ENCODE results near the gene NFIA.

Gene NFIA

GRCh38 chr1:61142726-61143500 lies 60.6 kb downstream of the NFIA start:
- Histone ChIP-seq H3K27ac (ENCODE audit: low read length) (no peak overlapping the region), H2AFZ (ENCODE audit: low read length) (no peak overlapping the region), H3K4me1 (ENCODE audit: low read length) (no peaks in the 10 kb centered on the region), H3K9me3 (replicated peaks; ENCODE audit: insufficient read depth, low read length) (no peaks in the 10 kb centered on the region), H3K9me2 (replicated peaks; ENCODE audit: insufficient read depth, low read length) (no peaks in the 10 kb centered on the region), H3K79me2 (ENCODE audit: low read length) (no peaks in the 10 kb centered on the region), H3K4me2 (ENCODE audit: low read depth, low read length) (no peak overlapping the region), H3K27me3 (replicated peaks; ENCODE audit: insufficient read depth, low read length) (no peaks in the 10 kb centered on the region), H3K36me3 (replicated peaks; ENCODE audit: insufficient read depth, low read length) (no peaks in the 10 kb centered on the region), H3K9ac (ENCODE audit: low read length) (no peak overlapping the region), H4K20me1 (ENCODE audit: insufficient read depth, low read length) (no peaks in the 10 kb centered on the region), H3K4me3 (ENCODE audit: low read length) (no peak overlapping the region), H3F3A (ENCODE audit: insufficient read depth, low read length) (no peaks in the 10 kb centered on the region)
- TF ChIP-seq CTCF (IDR thresholded peaks at IDR 0.05; ENCODE audit: low read length) (no peak), EZH2 (optimal IDR thresholded peaks at IDR 0.05; ENCODE audit: low read depth, low read length) (no peak), EZH2phosphoT487 (IDR thresholded peaks at IDR 0.05; ENCODE audit: low read length) (no peak)
- DNase-seq = no peak

GRCh38 chr1:61143821-61144424 lies 61.6 kb downstream of the NFIA start:
- H3F3A ChIP-seq (ENCODE audit: insufficient read depth, low read length) = no peaks in the 10 kb centered on the region
- H4K20me1 ChIP-seq (ENCODE audit: insufficient read depth, low read length) = no peaks in the 10 kb centered on the region
- H3K27me3 ChIP-seq (replicated peaks; ENCODE audit: insufficient read depth, low read length) = no peaks in the 10 kb centered on the region
- no peak overlapping the region for H3K9ac ChIP-seq (ENCODE audit: low read length)
- H3K36me3 ChIP-seq (replicated peaks; ENCODE audit: insufficient read depth, low read length) = no peaks in the 10 kb centered on the region
- no peak overlapping the region for H2AFZ ChIP-seq (ENCODE audit: low read length)
- no peak for DNase-seq
- H3K27ac ChIP-seq (ENCODE audit: low read length) = no peak overlapping the region
- no peaks in the 10 kb centered on the region for H3K79me2 ChIP-seq (ENCODE audit: low read length)
- TF ChIP-seq EZH2 (optimal IDR thresholded peaks at IDR 0.05; ENCODE audit: low read depth, low read length) = no peak
- no peak for TF ChIP-seq EZH2phosphoT487 (IDR thresholded peaks at IDR 0.05; ENCODE audit: low read length)
- no peak for TF ChIP-seq CTCF (IDR thresholded peaks at IDR 0.05; ENCODE audit: low read length)
- no peaks in the 10 kb centered on the region for H3K9me2 ChIP-seq (replicated peaks; ENCODE audit: insufficient read depth, low read length)
- H3K4me1 ChIP-seq (ENCODE audit: low read length) = no peaks in the 10 kb centered on the region
- H3K4me3 ChIP-seq (ENCODE audit: low read length) = no peak overlapping the region
- no peaks in the 10 kb centered on the region for H3K9me3 ChIP-seq (replicated peaks; ENCODE audit: insufficient read depth, low read length)
- no peak overlapping the region for H3K4me2 ChIP-seq (ENCODE audit: low read depth, low read length)

- Histone ChIP-seq H3K27me3 (replicated peaks; ENCODE audit: insufficient read depth, low read length) (peaks cover 5% of the 10 kb centered on the region), H3K4me3 (ENCODE audit: low read length) (no peak overlapping the region), H3K4me1 (ENCODE audit: low read length) (no peaks in the 10 kb centered on the region), H3K4me2 (ENCODE audit: low read depth, low read length) (no peak overlapping the region), H3K79me2 (ENCODE audit: low read length) (no peaks in the 10 kb centered on the region), H3K9me2 (replicated peaks; ENCODE audit: insufficient read depth, low read length) (no peaks in the 10 kb centered on the region), H3K27ac (ENCODE audit: low read length) (no peak overlapping the region), H2AFZ (ENCODE audit: low read length) (no peak overlapping the region), H3K9me3 (replicated peaks; ENCODE audit: insufficient read depth, low read length) (no peaks in the 10 kb centered on the region), H3K9ac (ENCODE audit: low read length) (no peak overlapping the region), H4K20me1 (ENCODE audit: insufficient read depth, low read length) (no peaks in the 10 kb centered on the region), H3F3A (ENCODE audit: insufficient read depth, low read length) (no peaks in the 10 kb centered on the region), H3K36me3 (replicated peaks; ENCODE audit: insufficient read depth, low read length) (no peaks in the 10 kb centered on the region)
- DNase-seq = no peak
- TF ChIP-seq CTCF (IDR thresholded peaks at IDR 0.05; ENCODE audit: low read length) = no peak
- no peak for TF ChIP-seq EZH2phosphoT487 (IDR thresholded peaks at IDR 0.05; ENCODE audit: low read length)
- no peak for TF ChIP-seq EZH2 (optimal IDR thresholded peaks at IDR 0.05; ENCODE audit: low read depth, low read length)
Observed at GRCh38 chr1:61149010-61149860, 66.9 kb downstream of the NFIA start.
